ENCODE results near the gene FRMPD4.

Gene FRMPD4

GRCh38 chrX:12768491-12768890, 630.2 kb downstream of the FRMPD4 start:
- DNase-seq (ENCODE audit: low spot score), result no peak

DNA sequence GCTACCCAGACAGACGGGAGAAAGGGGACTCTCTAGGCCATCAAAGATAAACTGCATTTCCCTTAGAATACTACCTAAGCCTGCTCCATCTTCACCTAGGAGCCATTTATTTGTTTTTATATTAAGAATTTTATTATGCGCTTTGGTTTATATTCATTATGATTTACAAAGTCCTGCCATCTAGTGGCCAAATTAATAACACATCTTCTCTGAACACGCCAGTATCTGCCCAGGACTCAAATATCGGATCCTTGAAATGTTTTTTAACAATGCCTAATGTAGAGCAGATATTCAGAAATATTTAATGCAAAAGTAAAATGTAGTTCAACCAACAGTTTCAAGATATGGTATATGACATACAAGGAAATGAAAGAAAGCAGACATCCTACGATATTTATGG, 632.2 kb downstream of the FRMPD4 start:
- peak; percentile 28 for DNase-seq (ENCODE audit: low spot score)

DNA sequence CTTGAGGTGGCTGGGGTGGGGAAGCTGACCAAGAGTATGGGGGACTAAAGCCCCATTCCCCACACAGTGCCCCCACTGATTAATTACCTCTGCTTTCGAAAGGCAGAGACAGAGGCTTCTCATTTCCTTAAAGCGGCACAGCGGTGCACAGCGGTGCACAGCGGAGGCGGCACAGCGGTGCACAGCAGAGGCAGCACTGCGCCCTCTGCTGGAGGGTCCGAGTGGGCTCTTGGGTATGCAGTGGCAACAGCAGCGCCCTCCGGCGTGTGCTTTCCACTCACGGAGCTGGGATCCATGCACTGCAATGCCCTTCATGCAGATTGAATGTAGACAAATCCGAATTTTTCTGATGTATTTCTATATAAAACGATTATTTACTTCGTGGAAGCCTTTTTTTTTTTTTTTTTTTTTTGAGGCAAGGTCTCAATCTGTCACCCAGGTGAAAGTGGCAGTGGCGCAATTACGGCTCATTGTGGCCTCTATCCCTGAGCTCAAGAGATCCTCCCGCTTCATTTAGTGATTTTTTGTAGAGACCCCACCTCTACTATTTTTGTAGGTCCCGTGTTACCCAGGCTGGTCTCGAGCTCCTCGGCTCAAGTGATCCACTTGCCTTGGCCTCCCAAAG, 633.3 kb downstream of the FRMPD4 start:
- peak; percentile 74 for DNase-seq (ENCODE audit: low spot score)
